Ovary (tissue), 9 donors: ENCODE results near the gene IL6. TPM values are rescaled to one million over a fixed set of nuclear protein-coding genes. Genes with fewer than 3 reads are reported as not detected.
"Not testable (repeated sequence)": the region's sequence is repeated elsewhere in the genome, so short reads cannot be mapped to it uniquely, and the experiment has no call there.

Experiments
- DNase-seq, 5 donors: peaks; one replicate each; pipeline ENCODE4 v3.0.0-alpha.2; 2019 to 2020
- H3K27ac ChIP-seq, 2 donors: fragments of 200-600 bp; one replicate each; pipeline versions ENCODE4 v1.5.1 to v1.8.0; 2019 to 2022
- H3K27me3 ChIP-seq: fragments of 200-600 bp; one replicate; pipeline ENCODE4 v1.8.0; 2022
- H3K36me3 ChIP-seq: fragments of 200-600 bp; sonication (generic); one replicate; pipeline ENCODE4 v1.5.1; 2019
- H3K4me1 ChIP-seq: one replicate; pipeline ENCODE4 v1.8.1; 2013; ENCODE audit warnings: mild to moderate bottlenecking, moderate library complexity; ENCODE audit not compliant: insufficient read depth
- H3K4me3 ChIP-seq: fragments of 200-600 bp; sonication (generic); one replicate; pipeline ENCODE4 v1.5.1; 2017
- H3K9me3 ChIP-seq, 2 donors: fragments of 200-600 bp in 1 of 2; sonication (generic) in 1 of 2; one replicate each; pipeline versions ENCODE4 v1.5.1 to v1.8.1; 2013 to 2019; ENCODE audit warnings: mild to moderate bottlenecking in 1 of 2, moderate library complexity in 1 of 2
- CTCF ChIP-seq, 3 donors: fragments of 450-650 bp in 2 of 3; fragments of 200-600 bp in 1 of 3; IDR thresholded peaks; one replicate each; pipeline versions ENCODE4 v1.5.1 to v1.8.0; 2016 to 2022; ENCODE audit warnings: antibody characterized with exemption in 3 of 3, mild to moderate bottlenecking in 1 of 3
- EP300 ChIP-seq: sonication (generic); formaldehyde crosslinking; IDR thresholded peaks from one replicate; pipeline ENCODE4 v1.6.1; 2017; ENCODE audit warnings: antibody characterized with exemption
- POLR2A ChIP-seq: fragments of 450-650 bp; IDR thresholded peaks from one replicate; pipeline ENCODE4 v1.6.1; 2017; ENCODE audit warnings: antibody characterized with exemption, mild to moderate bottlenecking, moderate library complexity
- WGBS, 3 donors: extraction: QIAGEN DNeasy Blood & Tissue Kit in 1 of 3; methylation state at CpG; one replicate each; pipeline versions ENCODE4 v1.1.5 to v1.1.7; 2013 to 2017; 5-methylcytosine and 5-hydroxymethylcytosine counted together
- intact Hi-C, 4 donors: fragments of 100-400 bp; cut with DNase I; formaldehyde crosslinking; loops; one replicate each; pipeline versions ENCODE4 v1.11.0 to v1.15.1; 2022 to 2023
- polyA plus RNA-seq, 2 donors: library from polyadenylated mRNA; stranded (reverse); fragments of 200-250 nt in 1 of 2; fragments of 350-450 nt in 1 of 2; fragmentation: Illumina TruSeq in 1 of 2; extraction: RNeasy Lipid Tissue Mini Kit (QIAGEN cat#74804) in 1 of 2; gene quantifications; one replicate each; pipeline ENCODE4 v1.2.3, GENCODE V29; 2013 to 2014
- total RNA-seq, 7 donors: library from RNA; depleted of rRNA in 2 of 7; stranded (reverse); fragments of >200 nt in 2 of 7; fragmentation: NEBNext Ultra II Directional in 3 of 7; extraction: Animal tissue kit (Norgen Biotek cat#: 25700) in 3 of 7; gene quantifications; one replicate each; pipeline versions ENCODE4 v1.1.0 to v1.2.4, GENCODE V29; 2016 to 2023
- donor health status: DM: no; HTN: no; CAD: no; lungs with moderate emphysema.
- donor health status: DM: no; HTN: no; CAD: no.
- donor health status: Bipolar disorder and iron deficiency.
- donor health status: DM: yes; HTN: yes; CAD: no.
- donor health status: DM: no; HTN: no; CAD: no.
- donor health status: DM: yes; HTN: yes; CAD: no.

The IL6 gene
- total and polyA plus RNA-seq, 9 donors, result 0.62 to 15.5 (median 4.9) TPM; not detected in 1

GRCh38 chr7:22697876-22698606 is 29.0 kb upstream of the IL6 start:
- 72 to 78% (median 75%) methylated on average over 2 of the region's 2 CpGs for WGBS, 3 donors
- DNase-seq, result no peak
- no peaks in the 10 kb centered on the region for H3K27me3 ChIP-seq
- H3K36me3 ChIP-seq, result no peaks in the 10 kb centered on the region
- no peaks in the 10 kb centered on the region for H3K9me3 ChIP-seq
- H3K27ac ChIP-seq, result no peak overlapping the region
- TF ChIP-seq CTCF (IDR thresholded peaks at IDR 0.05) (no peak), POLR2A (no peak), EP300 (no peak)
- no peaks in the 10 kb centered on the region for H3K4me1 ChIP-seq
- intact Hi-C loops, result no loop called here
- no peak overlapping the region for H3K4me3 ChIP-seq

- intact Hi-C loops, result no loop called here
- Histone ChIP-seq H3K9me3 (no peaks in the 10 kb centered on the region), H3K36me3 (no peaks in the 10 kb centered on the region), H3K4me3 (no peak overlapping the region), H3K27me3 (no peaks in the 10 kb centered on the region), H3K4me1 (no peaks in the 10 kb centered on the region), H3K27ac (no peak overlapping the region)
- WGBS, 3 donors, result 76 to 79% (median 79%) methylated on average over 6 of the region's 6 CpGs
- TF ChIP-seq EP300, result no peak
- DNase-seq, result no peak
Observed at GRCh38 chr7:22698767-22699166, 28.2 kb upstream of the IL6 start.

GRCh38 chr7:22700559-22701002 is 26.4 kb upstream of the IL6 start:
- Histone ChIP-seq H3K9me3 (no peaks in the 10 kb centered on the region), H3K4me3 (no peak overlapping the region), H3K36me3 (no peaks in the 10 kb centered on the region), H3K27ac (no peak overlapping the region), H3K27me3 (no peaks in the 10 kb centered on the region), H3K4me1 (no peaks in the 10 kb centered on the region)
- DNase-seq, result no peak
- WGBS, 3 donors, result 10 to 44% (median 24%) methylated on average over 1 of the region's 1 CpG
- intact Hi-C loops, result no loop called here
- TF ChIP-seq CTCF (IDR thresholded peaks at IDR 0.05) (no peak), EP300 (no peak), POLR2A (no peak)

GRCh38 chr7:22702516-22702915 is 24.5 kb upstream of the IL6 start:
- intact Hi-C loops, result no loop called here
- Histone ChIP-seq H3K9me3 (no peaks in the 10 kb centered on the region), H3K36me3 (no peaks in the 10 kb centered on the region), H3K4me3 (no peak overlapping the region), H3K4me1 (no peaks in the 10 kb centered on the region), H3K27ac (no peak overlapping the region), H3K27me3 (no peaks in the 10 kb centered on the region)
- DNase-seq, result no peak
- TF ChIP-seq CTCF (IDR thresholded peaks at IDR 0.05) (no peak), EP300 (no peak), POLR2A (no peak)
- WGBS, 3 donors, result 77 to 86% (median 80%) methylated on average over 4 of the region's 4 CpGs

GRCh38 chr7:22703107-22703855 is 23.7 kb upstream of the IL6 start:
- H3K4me1 ChIP-seq, intact Hi-C loops, H3K4me3 ChIP-seq, DNase-seq, H3K27me3 ChIP-seq, H3K27ac ChIP-seq, H3K9me3 ChIP-seq, H3K36me3 ChIP-seq: not testable (repeated sequence)
- 79 to 90% (median 84%) methylated on average over 8 to 10 of the region's 10 CpGs for WGBS, 3 donors

GRCh38 chr7:22703978-22704610 is 22.9 kb upstream of the IL6 start:
- H3K4me1 ChIP-seq, intact Hi-C loops, H3K4me3 ChIP-seq, H3K27ac ChIP-seq, H3K36me3 ChIP-seq, H3K9me3 ChIP-seq, H3K27me3 ChIP-seq, DNase-seq: not testable (repeated sequence)
- 84 to 92% (median 87%) methylated on average over 17 of the region's 17 CpGs for WGBS, 3 donors

- H3K27ac ChIP-seq, H3K36me3 ChIP-seq, H3K9me3 ChIP-seq, H3K4me1 ChIP-seq, H3K4me3 ChIP-seq, H3K27me3 ChIP-seq, DNase-seq, intact Hi-C loops: not testable (repeated sequence)
- WGBS, 3 donors, result 78 to 80% (median 79%) methylated on average over 6 of the region's 6 CpGs
Observed at GRCh38 chr7:22704722-22705121, 22.3 kb upstream of the IL6 start.

- DNase-seq, H3K4me1 ChIP-seq, intact Hi-C loops, H3K27ac ChIP-seq, H3K27me3 ChIP-seq, H3K9me3 ChIP-seq, H3K4me3 ChIP-seq, H3K36me3 ChIP-seq: not testable (repeated sequence)
- WGBS, 3 donors, result 87 to 90% (median 89%) methylated on average over 7 of the region's 7 CpGs
Observed at GRCh38 chr7:22705874-22706273, 21.1 kb upstream of the IL6 start.
